Measurements from ENCODE around the gene TMEM51.

- TF ChIP-seq POLR2AphosphoS5 (IDR thresholded peaks at IDR 0.05): peak in 2 of 3 donors; percentile 58 to 66
- no peak for TF ChIP-seq CTCF (IDR thresholded peaks at IDR 0.05 in 8 of 11, conservative IDR thresholded peaks at IDR 0.05 in 3 of 11)
- TF ChIP-seq POLR2A (IDR thresholded peaks at IDR 0.05): no peak
Observed at GRCh38 chr1:15261155-15262002, 107.8 kb downstream of the TMEM51 start.

All from spleen (tissue), 7 donors.